Skeletal muscle tissue (tissue), 4 donors: Measurements from ENCODE around the gene CLEC12A. TPM values are rescaled to one million over a fixed set of nuclear protein-coding genes. Genes with fewer than 3 reads are reported as not detected.
"Not testable (repeated sequence)": the region's sequence is repeated elsewhere in the genome, so short reads cannot be mapped to it uniquely, and the experiment has no call there.

Source experiments
- H3K27ac ChIP-seq: one replicate; pipeline ENCODE4 v1.7.0; 2013; ENCODE audit warnings: mild to moderate bottlenecking, low read depth, low read length, inconsistent platforms
- H3K27me3 ChIP-seq, 3 donors: one replicate each; pipeline ENCODE4 v1.7.0; 2013; ENCODE audit warnings: low read length in 3 of 3; ENCODE audit not compliant: control insufficient read depth in 3 of 3, insufficient read depth in 3 of 3
- H3K36me3 ChIP-seq, 3 donors: one replicate each; pipeline ENCODE4 v1.7.0; 2013; ENCODE audit warnings: low read length in 3 of 3; ENCODE audit not compliant: control insufficient read depth in 3 of 3, insufficient read depth in 3 of 3
- H3K4me1 ChIP-seq, 3 donors: one replicate each; pipeline ENCODE4 v1.7.0; 2013; ENCODE audit warnings: low read length in 3 of 3, mild to moderate bottlenecking in 3 of 3; ENCODE audit not compliant: control insufficient read depth in 3 of 3, insufficient read depth in 3 of 3
- H3K4me3 ChIP-seq, 3 donors: one replicate each; pipeline ENCODE4 v1.7.0; 2013; ENCODE audit warnings: low read length in 3 of 3
- H3K9ac ChIP-seq, 3 donors: one replicate each; pipeline ENCODE4 v1.7.0; 2013; ENCODE audit warnings: low read length in 3 of 3, mild to moderate bottlenecking in 3 of 3, moderate library complexity in 2 of 3, low read depth in 1 of 3
- H3K9me3 ChIP-seq, 3 donors: one replicate each; pipeline ENCODE4 v1.7.0; 2013; ENCODE audit warnings: low read length in 3 of 3; ENCODE audit not compliant: control insufficient read depth in 3 of 3
- total RNA-seq: library from RNA; depleted of rRNA; stranded (reverse); fragments of >200 nt; gene quantifications from one replicate; pipeline ENCODE4 v1.2.3, GENCODE V29; 2014
- donor health status: Osteomylitis.

CLEC12A gene
- total RNA-seq, 1 donor from 2014 or later: 0.52 TPM

DNA sequence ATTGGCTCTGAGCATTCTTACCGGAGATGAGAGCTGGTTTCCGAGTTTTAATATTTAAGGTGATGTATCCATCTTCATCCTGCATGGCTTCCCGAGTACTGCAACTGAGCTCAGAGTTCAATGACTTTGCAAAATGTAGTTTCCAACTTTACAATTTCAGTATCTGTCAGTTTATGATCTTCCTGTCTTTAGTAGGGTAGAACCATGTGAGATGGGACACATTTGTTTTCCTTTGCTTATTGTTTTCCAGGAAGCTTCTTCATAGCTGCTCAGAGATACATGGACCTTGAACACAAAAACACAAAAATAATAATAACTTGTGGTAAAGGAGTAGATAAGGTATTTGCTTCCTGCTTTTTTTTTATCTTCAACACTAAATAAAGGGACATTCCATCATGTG lies 27.8 kb downstream of the CLEC12A start, which contains the start of gene CLEC1B:
Gene CLEC1B, minus strand, starts transcription at position 106 of the 400 bp plus-strand sequence. Its CDS starts 21 bp downstream, at position 85.
- Histone ChIP-seq H3K27me3 (no peaks in the 10 kb centered on the region), H3K36me3 (no peaks in the 10 kb centered on the region), H3K9ac (no peak within 1 kb of the TSS), H3K4me1 (no peaks in the 10 kb centered on the region), H3K4me3 (no peak within 1 kb of the TSS), H3K9me3 (no peaks in the 10 kb centered on the region), H3K27ac (no peak within 1 kb of the TSS)

DNA sequence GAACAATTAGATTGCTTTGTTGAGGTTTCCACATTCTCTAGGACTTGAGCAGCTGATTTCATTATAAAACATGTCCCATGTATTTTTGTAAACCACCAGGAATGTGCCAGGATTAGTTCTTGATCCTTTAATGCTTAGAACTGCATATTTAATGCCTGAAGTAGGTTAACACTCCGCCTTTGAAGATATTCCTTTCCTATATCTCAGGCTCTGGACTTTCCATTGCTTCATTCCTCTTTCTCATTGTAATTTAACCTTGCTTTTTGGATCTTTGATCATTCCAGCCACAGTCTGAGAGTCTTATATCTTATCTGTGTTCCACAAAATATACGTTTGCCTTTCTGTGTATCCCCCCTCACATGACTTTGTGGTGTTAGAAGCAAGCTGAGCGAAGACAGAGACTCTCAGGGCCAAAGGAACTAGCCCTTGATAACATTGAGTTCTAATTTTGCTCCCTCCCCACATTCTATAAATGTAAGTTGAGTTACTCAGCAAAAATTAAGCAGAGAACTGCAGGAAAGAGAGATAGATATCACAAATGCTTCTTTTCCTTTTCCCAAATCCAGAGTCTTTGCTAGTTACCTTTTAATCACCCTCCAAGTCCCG lies 30.1 kb downstream of the CLEC12A start:
- no peaks in the 10 kb centered on the region for H3K9me3 ChIP-seq

DNA sequence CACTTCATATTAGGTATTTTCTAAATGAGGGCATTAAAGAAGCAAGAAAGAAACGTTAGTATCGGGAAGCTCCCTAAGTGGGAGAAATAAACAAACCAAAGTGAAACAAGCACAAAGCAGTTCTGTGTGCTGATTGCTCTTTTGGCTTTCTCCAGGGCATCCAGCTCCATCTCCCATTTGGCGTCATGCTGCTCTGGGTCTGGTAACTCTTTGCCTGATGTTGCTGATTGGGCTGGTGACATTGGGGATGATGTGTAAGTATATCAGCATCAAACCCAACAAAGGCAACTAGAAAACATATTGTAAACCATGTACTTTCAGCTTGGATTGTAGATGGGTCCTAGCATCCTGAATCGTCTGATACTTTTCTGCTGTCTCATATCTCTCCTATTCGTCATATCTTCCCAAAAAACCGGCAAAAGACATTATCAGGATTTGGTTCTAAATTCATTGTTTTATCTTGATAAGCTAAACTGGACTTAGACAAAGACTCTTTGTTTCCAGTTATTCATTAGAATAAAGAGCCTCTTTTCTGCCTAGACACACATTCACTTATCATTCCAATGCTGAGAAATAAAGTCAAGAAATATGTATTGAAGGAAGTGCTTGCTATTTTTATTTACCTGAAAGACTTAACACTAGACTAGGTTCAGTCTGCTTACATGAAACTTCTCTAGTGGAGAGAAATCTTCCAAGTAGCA lies 41.6 kb downstream of the CLEC12A start:
- no peak overlapping the region for H3K9ac ChIP-seq
- no peaks in the 10 kb centered on the region for H3K9me3 ChIP-seq
- no peaks in the 10 kb centered on the region for H3K27me3 ChIP-seq

More for the DNA sequence above, 30.1 kb downstream of the CLEC12A start:
- Histone ChIP-seq H3K27me3 (no peaks in the 10 kb centered on the region), H3K27ac (no peak overlapping the region), H3K4me3 (no peak overlapping the region), H3K36me3 (no peaks in the 10 kb centered on the region), H3K4me1 (no peaks in the 10 kb centered on the region), H3K9ac (no peak overlapping the region)

DNA sequence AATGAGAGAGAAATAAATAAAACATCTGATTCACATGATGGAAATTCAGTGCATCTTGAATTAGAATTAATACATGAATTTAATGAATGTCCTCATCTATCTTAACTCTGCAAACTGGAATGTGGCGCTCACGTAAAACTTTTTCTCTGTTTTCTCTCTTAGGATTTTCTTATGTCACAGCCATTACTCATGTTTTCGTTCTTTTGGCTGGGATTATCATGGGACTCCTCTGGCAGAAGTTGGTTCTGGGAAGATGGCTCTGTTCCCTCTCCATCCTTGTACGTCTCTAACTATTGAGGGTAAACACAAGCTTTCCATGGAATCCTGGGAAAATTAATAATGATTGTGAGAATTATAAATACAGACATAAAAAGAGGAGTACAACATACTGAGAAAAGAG lies 44.2 kb downstream of the CLEC12A start:
- Histone ChIP-seq H3K27ac (no peak overlapping the region), H3K36me3 (no peaks in the 10 kb centered on the region), H3K4me3 (no peak overlapping the region), H3K9ac (no peak overlapping the region), H3K9me3 (no peaks in the 10 kb centered on the region), H3K27me3 (no peaks in the 10 kb centered on the region), H3K4me1 (no peaks in the 10 kb centered on the region)

More for the DNA sequence above, 41.6 kb downstream of the CLEC12A start:
- H3K4me1 ChIP-seq: no peaks in the 10 kb centered on the region
- H3K27ac ChIP-seq: no peak overlapping the region
- no peak overlapping the region for H3K4me3 ChIP-seq
- H3K36me3 ChIP-seq: no peaks in the 10 kb centered on the region

DNA sequence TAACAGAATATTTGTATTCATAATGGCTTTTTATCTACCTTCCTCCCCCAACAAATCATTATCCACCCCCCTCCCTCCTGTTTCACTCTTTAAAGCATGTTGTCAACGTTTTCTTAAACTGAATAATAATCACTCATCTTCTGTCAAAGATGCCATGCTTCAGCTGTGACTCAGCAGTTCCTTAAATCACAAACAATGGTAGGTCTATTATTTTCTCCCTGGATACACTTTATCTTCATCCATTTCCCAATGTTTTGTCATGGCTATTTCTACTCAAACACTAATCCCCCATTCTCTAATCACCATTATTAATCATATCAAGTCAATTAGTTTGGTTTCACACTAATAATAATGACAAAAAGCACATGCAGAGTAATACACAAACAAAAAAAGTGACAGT lies 45.7 kb downstream of the CLEC12A start:
- Histone ChIP-seq H3K27me3 (no peaks in the 10 kb centered on the region), H3K4me3 (no peak overlapping the region), H3K9ac (no peak overlapping the region), H3K9me3 (no peaks in the 10 kb centered on the region), H3K36me3 (no peaks in the 10 kb centered on the region), H3K27ac (no peak overlapping the region), H3K4me1 (no peaks in the 10 kb centered on the region)

DNA sequence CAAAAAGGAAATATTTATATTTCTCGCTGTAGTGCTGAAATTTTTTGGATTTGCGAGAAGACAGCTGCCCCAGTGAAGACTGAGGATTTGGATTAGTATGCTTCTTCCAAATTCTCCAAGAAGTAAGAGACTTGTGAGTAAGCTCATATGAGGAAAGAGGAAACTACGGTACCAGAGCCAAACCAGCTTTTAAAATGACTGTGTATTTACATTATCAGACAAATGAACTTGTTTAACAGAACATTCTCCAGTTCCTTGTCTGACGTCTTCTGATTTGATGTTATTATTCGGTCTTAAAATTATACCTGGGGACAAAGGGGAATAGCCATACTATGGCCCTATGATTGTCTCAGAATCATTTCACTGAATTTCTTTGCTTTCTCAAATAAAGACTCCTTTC lies 47.2 kb downstream of the CLEC12A start:
- Histone ChIP-seq H3K36me3 (no peaks in the 10 kb centered on the region), H3K27ac (no peak overlapping the region), H3K4me3 (no peak overlapping the region), H3K9ac (no peak overlapping the region), H3K4me1 (no peaks in the 10 kb centered on the region), H3K9me3 (no peaks in the 10 kb centered on the region), H3K27me3 (no peaks in the 10 kb centered on the region)

DNA sequence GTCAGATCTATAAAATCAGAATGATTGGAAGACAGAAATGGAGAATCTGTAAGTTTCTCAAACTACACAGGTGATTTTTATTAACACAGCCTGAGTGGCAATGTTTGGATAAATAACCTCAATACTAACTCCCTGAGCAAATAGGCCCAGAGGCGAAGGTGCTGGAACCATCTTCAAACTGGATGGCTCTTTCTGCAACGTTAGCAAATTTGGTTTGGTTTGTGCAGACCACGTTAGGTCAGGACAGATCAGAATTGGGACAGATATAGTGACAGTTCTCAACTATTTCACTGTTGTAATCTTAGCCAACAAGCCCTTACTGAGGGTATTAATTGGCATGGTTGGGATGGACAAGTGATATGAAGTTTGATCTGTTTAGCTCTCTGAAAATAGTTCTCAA lies 50.1 kb downstream of the CLEC12A start:
- Histone ChIP-seq H3K36me3 (no peaks in the 10 kb centered on the region), H3K27me3 (no peaks in the 10 kb centered on the region), H3K9ac (no peak overlapping the region), H3K9me3 (no peaks in the 10 kb centered on the region), H3K4me3 (no peak overlapping the region), H3K4me1 (no peaks in the 10 kb centered on the region), H3K27ac (no peak overlapping the region)

DNA sequence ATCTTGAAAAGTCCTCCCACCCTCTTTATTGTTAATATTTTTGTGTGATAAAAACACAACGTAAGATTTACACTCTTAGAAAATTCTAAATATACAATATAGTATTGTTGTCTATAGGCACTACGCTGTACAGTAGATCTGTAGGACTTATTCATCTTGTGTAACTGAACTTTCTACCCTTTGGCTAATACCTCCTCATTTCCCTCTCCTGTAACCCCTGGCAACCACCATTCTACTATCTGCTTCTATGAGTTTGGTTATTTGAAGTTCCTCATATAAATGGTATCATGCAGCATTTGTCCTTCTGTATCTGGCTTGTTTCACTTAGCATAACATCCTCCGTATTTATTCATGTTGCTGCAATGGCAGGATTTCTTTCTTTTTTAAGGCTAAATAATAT lies 54.0 kb downstream of the CLEC12A start:
- no peak overlapping the region for H3K4me3 ChIP-seq
- no peaks in the 10 kb centered on the region for H3K27me3 ChIP-seq
- no peaks in the 10 kb centered on the region for H3K4me1 ChIP-seq
- H3K9ac ChIP-seq: no peak overlapping the region
- H3K27ac ChIP-seq: no peak overlapping the region
- no peaks in the 10 kb centered on the region for H3K36me3 ChIP-seq
- no peaks in the 10 kb centered on the region for H3K9me3 ChIP-seq

DNA sequence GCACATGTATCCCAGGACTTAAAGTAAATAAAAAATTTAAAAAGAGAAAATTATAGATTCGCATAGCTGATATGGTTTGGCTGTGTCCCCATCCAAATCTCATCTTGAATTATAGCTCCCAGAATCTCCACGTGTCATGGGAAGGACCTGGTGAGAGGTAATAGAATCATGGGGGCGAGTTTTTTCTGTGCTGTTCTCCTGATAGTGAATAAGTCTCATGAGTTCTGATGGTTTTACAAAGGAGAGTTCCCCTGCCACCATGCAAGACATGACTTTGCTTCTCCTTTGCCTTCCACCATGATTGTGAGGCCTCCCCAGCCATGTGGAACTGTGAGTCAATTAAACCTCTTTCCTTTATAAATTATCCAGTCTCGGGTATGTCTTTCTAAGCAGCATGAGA lies 55.5 kb downstream of the CLEC12A start:
- not testable (repeated sequence) for H3K9me3 ChIP-seq, H3K36me3 ChIP-seq, H3K27ac ChIP-seq, H3K4me3 ChIP-seq, H3K9ac ChIP-seq, H3K4me1 ChIP-seq, H3K27me3 ChIP-seq

DNA sequence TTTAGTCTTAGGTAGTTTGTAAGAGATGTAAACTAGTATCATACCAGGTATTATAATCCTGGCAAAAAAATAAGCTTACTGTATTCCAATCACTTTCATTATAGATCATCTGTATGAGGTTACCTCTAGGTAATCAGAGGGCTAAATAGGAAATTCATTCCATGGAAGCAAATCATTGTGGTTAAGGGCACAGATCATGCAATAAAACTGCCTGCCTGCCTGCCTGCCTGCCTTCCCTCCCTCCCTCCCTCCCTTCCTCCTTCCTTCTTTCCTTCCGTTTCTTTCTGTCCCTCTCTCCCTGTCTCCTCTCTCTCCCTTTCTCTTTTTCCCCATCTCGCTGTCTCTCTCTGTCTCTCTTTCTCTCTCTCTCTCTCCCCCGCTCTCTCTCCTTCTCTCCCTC lies 56.1 kb downstream of the CLEC12A start:
- no peak overlapping the region for H3K4me3 ChIP-seq
- H3K9ac ChIP-seq: no peak overlapping the region
- no peaks in the 10 kb centered on the region for H3K36me3 ChIP-seq
- H3K4me1 ChIP-seq: no peaks in the 10 kb centered on the region
- no peaks in the 10 kb centered on the region for H3K9me3 ChIP-seq
- H3K27me3 ChIP-seq: no peaks in the 10 kb centered on the region
- no peak overlapping the region for H3K27ac ChIP-seq
